SK-N-SH treated with all-trans-retinoic acid at 6 μM for 48 hours (cell line): ENCODE data around the gene URI1.
"Not testable (repeated sequence)": the region's sequence is repeated elsewhere in the genome, so short reads cannot be mapped to it uniquely, and the experiment has no call there.

Experiments used
- ATAC-seq: fragments of 200-7000 bp; cut with Tn5 transposase; 3 replicates; pipeline ENCODE4 v1.9.1; 2020; ENCODE audit warnings: mild to moderate bottlenecking, moderate library complexity
- ARNTL ChIP-seq: fragments of 450-650 bp; formaldehyde crosslinking; IDR thresholded peaks from 2 replicates; pipeline ENCODE4 v1.5.0; 2020; ENCODE audit warnings: low read depth, mild to moderate bottlenecking, moderate library complexity, borderline replicate concordance
- BACH2 ChIP-seq: fragments of 250-450 bp; sonication (Bioruptor Pico); IDR thresholded peaks from 2 replicates; pipeline ENCODE4 v1.9.0; 2021; ENCODE audit warnings: mild to moderate bottlenecking, borderline replicate concordance
- CREB5 ChIP-seq: fragments of 250-450 bp; sonication (Bioruptor Pico); IDR thresholded peaks from 2 replicates; pipeline ENCODE4 v1.5.1; 2020; ENCODE audit warnings: low read depth, mild to moderate bottlenecking, moderate library complexity
- CSDC2 ChIP-seq: fragments of 250-450 bp; sonication (Bioruptor Pico); IDR thresholded peaks from 2 replicates; pipeline ENCODE4 v1.5.0; 2020; ENCODE audit warnings: mild to moderate bottlenecking, moderate library complexity
- CSRNP3 ChIP-seq: fragments of 250-450 bp; sonication (Bioruptor Pico); IDR thresholded peaks from 2 replicates; pipeline ENCODE4 v1.5.1; 2021; ENCODE audit warnings: mild to moderate bottlenecking, moderate library complexity
- ESRRG ChIP-seq: fragments of 250-450 bp; sonication (Bioruptor Pico); IDR thresholded peaks from 2 replicates; pipeline ENCODE4 v1.6.1; 2021; ENCODE audit warnings: mild to moderate bottlenecking
- GLIS3 ChIP-seq: fragments of 250-450 bp; sonication (Bioruptor Pico); IDR thresholded peaks from 2 replicates; pipeline ENCODE4 v1.5.0; 2020; ENCODE audit warnings: mild to moderate bottlenecking, moderate library complexity
- ISL1 ChIP-seq: fragments of 250-450 bp; sonication (Bioruptor Pico); IDR thresholded peaks from 2 replicates; pipeline ENCODE4 v2.1.2; 2022; ENCODE audit warnings: mild to moderate bottlenecking, moderate library complexity
- OSR1 ChIP-seq: fragments of 250-450 bp; sonication (Bioruptor Pico); IDR thresholded peaks from 2 replicates; pipeline ENCODE4 v1.8.0; 2022; ENCODE audit warnings: moderate library complexity, mild to moderate bottlenecking, inconsistent platforms
- PATZ1 ChIP-seq: fragments of 250-450 bp; sonication (Bioruptor Pico); IDR thresholded peaks from 2 replicates; pipeline ENCODE4 v1.8.0; 2020; ENCODE audit warnings: mild to moderate bottlenecking, moderate library complexity, borderline replicate concordance
- POU6F1 ChIP-seq: fragments of 250-450 bp; sonication (Bioruptor Pico); IDR thresholded peaks from 2 replicates; pipeline ENCODE4 v1.8.0; 2021; ENCODE audit warnings: low read depth, mild to moderate bottlenecking, moderate library complexity, borderline replicate concordance
- PPARA ChIP-seq: fragments of 250-450 bp; sonication (Bioruptor Pico); IDR thresholded peaks from 2 replicates; pipeline ENCODE4 v1.5.0; 2020; ENCODE audit warnings: mild to moderate bottlenecking, borderline replicate concordance
- RARB ChIP-seq: fragments of 250-450 bp; sonication (Bioruptor Pico); IDR thresholded peaks from 2 replicates; pipeline ENCODE4 v1.8.0; 2021; ENCODE audit warnings: mild to moderate bottlenecking, moderate library complexity
- SNAI2 ChIP-seq: fragments of 250-450 bp; sonication (Bioruptor Pico); IDR thresholded peaks from 2 replicates; pipeline ENCODE4 v1.5.0; 2020; ENCODE audit warnings: mild to moderate bottlenecking, moderate library complexity
- TCF4 ChIP-seq: fragments of 250-450 bp; sonication (Bioruptor Pico); IDR thresholded peaks from 2 replicates; pipeline ENCODE4 v1.8.0; 2021; ENCODE audit warnings: mild to moderate bottlenecking, moderate library complexity, borderline replicate concordance
- TOX ChIP-seq: fragments of 250-450 bp; sonication (Bioruptor Pico); IDR thresholded peaks from 2 replicates; pipeline ENCODE4 v1.8.0; 2021; ENCODE audit warnings: mild to moderate bottlenecking, moderate library complexity, borderline replicate concordance
- TSHZ2 ChIP-seq: fragments of 250-450 bp; sonication (Bioruptor Pico); IDR thresholded peaks from 2 replicates; pipeline ENCODE4 v1.5.0; 2020; ENCODE audit warnings: mild to moderate bottlenecking, moderate library complexity
- ZC3H10 ChIP-seq: fragments of 250-450 bp; sonication (Bioruptor Pico); IDR thresholded peaks from 2 replicates; pipeline ENCODE4 v1.5.1; 2021; ENCODE audit warnings: mild to moderate bottlenecking, moderate library complexity
- ZFP3 ChIP-seq: fragments of 250-450 bp; sonication (Bioruptor Pico); IDR thresholded peaks from 2 replicates; pipeline ENCODE4 v1.5.0; 2020; ENCODE audit warnings: mild to moderate bottlenecking, moderate library complexity
- ZFP30 ChIP-seq: fragments of 450-650 bp; formaldehyde crosslinking; IDR thresholded peaks from 2 replicates; pipeline ENCODE4 v1.5.0; 2022; ENCODE audit warnings: mild to moderate bottlenecking, moderate library complexity
- ZNF565 ChIP-seq: fragments of 450-650 bp; formaldehyde crosslinking; conservative IDR thresholded peaks from 2 replicates; pipeline ENCODE4 v1.5.0; 2020; ENCODE audit warnings: low read depth, mild to moderate bottlenecking, moderate library complexity
- ZNF8 ChIP-seq: fragments of 450-650 bp; formaldehyde crosslinking; IDR thresholded peaks from 2 replicates; pipeline ENCODE4 v1.5.0; 2020; ENCODE audit warnings: mild to moderate bottlenecking, moderate library complexity

URI1 gene

GRCh38 chr19:30036154-30037129, 94.4 kb downstream of the URI1 start:
- TF ChIP-seq PPARA (CRISPR knock-in tag) (no peak), CSRNP3 (CRISPR knock-in tag) (no peak), ZC3H10 (CRISPR knock-in tag) (no peak), ZNF565 (CRISPR knock-in tag) (no peak), RARB (CRISPR knock-in tag) (no peak), ZFP30 (CRISPR knock-in tag) (no peak), TSHZ2 (CRISPR knock-in tag) (no peak), TOX (CRISPR knock-in tag) (no peak), SNAI2 (CRISPR knock-in tag) (no peak), GLIS3 (CRISPR knock-in tag) (no peak), ESRRG (CRISPR knock-in tag) (no peak), CSDC2 (CRISPR knock-in tag) (no peak), ARNTL (CRISPR knock-in tag) (no peak), BACH2 (CRISPR knock-in tag) (no peak), ISL1 (CRISPR knock-in tag) (no peak), ZFP3 (CRISPR knock-in tag) (no peak)
- ATAC-seq, result no peak

GRCh38 chr19:30037835-30038234, 95.8 kb downstream of the URI1 start:
- no peak for TF ChIP-seq ARNTL (CRISPR knock-in tag)
- no peak for TF ChIP-seq CSRNP3 (CRISPR knock-in tag)
- no peak for TF ChIP-seq OSR1
- TF ChIP-seq TSHZ2 (CRISPR knock-in tag), result no peak
- no peak for TF ChIP-seq CREB5 (CRISPR knock-in tag)
- no peak for TF ChIP-seq POU6F1 (CRISPR knock-in tag)
- no peak for TF ChIP-seq PPARA (CRISPR knock-in tag)
- TF ChIP-seq ZNF8 (CRISPR knock-in tag), result no peak
- no peak for TF ChIP-seq ZC3H10 (CRISPR knock-in tag)
- no peak for TF ChIP-seq ISL1 (CRISPR knock-in tag)
- TF ChIP-seq TCF4 (CRISPR knock-in tag), result no peak
- TF ChIP-seq CSDC2 (CRISPR knock-in tag), result no peak
- TF ChIP-seq ESRRG (CRISPR knock-in tag), result no peak
- no peak for TF ChIP-seq ZFP3 (CRISPR knock-in tag)
- no peak for TF ChIP-seq SNAI2 (CRISPR knock-in tag)
- TF ChIP-seq PATZ1 (CRISPR knock-in tag), result no peak
- no peak for ATAC-seq

- ATAC-seq, result not testable (repeated sequence)
Observed at GRCh38 chr19:30041931-30042330, 99.9 kb downstream of the URI1 start.

GRCh38 chr19:30043008-30043407, 101.0 kb downstream of the URI1 start:
- not testable (repeated sequence) for ATAC-seq
